ENCODE results near the gene FRRS1L.

FRRS1L gene

DNA sequence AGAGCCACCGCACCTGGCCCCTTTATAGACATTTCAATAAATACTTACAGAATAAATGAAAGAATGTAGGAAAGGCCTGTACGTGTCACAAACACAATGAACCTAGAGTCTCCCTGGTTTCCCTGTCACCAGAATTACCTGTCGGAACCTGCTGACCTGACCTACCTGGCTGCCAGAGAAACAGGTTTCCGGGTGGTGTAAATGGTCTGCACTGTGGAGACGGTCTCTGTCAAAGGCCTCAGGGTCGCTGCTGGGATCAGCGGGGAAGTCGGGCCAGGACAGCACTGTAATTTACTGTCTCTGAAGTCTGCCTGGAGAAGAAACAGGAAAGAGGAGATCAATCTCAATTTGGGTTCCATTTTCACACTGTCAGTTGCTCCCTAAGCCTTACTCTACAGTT, 9.3 kb upstream of the FRRS1L start:
- DNase-seq (ENCODE audit: low read depth in 2 of 2): no peak

DNA sequence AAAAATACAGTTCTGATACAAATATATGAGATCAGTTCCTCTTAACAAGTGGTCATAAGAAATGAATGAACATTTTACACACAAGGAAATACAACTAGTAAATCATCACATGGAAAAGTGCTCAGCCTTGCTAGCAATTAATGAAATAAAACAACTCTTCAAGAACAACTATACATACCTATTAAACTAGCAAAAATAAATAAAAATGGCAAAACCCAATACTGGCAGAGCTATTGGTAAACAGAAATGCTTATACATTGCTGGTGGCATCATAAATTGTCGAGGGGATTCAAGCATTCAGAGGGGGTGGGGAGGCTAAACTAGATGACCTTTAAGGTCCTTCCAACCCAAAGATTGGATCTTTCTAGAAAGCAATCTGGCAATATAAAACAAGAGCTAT, 5.9 kb upstream of the FRRS1L start:
- DNase-seq (ENCODE audit: low read depth in 2 of 2): no peak

- DNase-seq (ENCODE audit: low read depth in 2 of 2): no peak
Observed at GRCh38 chr9:109171926-109172325, 4.9 kb upstream of the FRRS1L start.

GRCh38 chr9:109168170-109168569, 1.1 kb upstream of the FRRS1L start:
- DNase-seq (ENCODE audit: low read depth in 2 of 2): no peak

- no peak for DNase-seq (ENCODE audit: low read depth in 2 of 2)
Observed at GRCh38 chr9:109167716-109168115, 667 bp upstream of the FRRS1L start.

- DNase-seq (ENCODE audit: low read depth in 2 of 2): no peak
Observed at GRCh38 chr9:109166171-109166770, 778 bp downstream of the FRRS1L start.

DNA sequence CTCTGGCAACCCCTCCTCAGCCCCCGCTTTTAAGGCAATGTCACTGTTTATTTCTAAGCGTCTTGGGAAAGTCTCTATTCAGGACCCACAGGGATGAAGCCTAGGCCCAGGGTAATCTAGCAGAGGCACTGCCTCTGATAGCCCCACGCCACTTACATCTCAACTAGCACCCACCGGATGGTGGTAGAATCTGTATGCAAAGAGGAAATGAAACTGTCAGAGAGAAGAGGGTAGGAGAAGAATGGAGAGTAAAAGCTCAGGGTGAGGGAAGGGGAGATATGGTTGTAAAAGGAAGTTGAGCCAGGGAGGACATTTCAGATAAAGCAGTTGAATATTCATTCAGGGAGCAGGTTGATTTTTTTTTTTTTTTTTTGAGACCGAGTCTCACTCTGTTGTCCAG, 3.0 kb downstream of the FRRS1L start:
- no peak for DNase-seq (ENCODE audit: low read depth in 2 of 2)

GRCh38 chr9:109163194-109163593, 3.9 kb downstream of the FRRS1L start:
- no peak for DNase-seq (ENCODE audit: low read depth in 2 of 2)

- DNase-seq (ENCODE audit: low read depth in 2 of 2): no peak
Observed at GRCh38 chr9:109162677-109163076, 4.4 kb downstream of the FRRS1L start.

- DNase-seq (ENCODE audit: low read depth in 2 of 2): no peak
Observed at GRCh38 chr9:109161471-109161870, 5.6 kb downstream of the FRRS1L start.

DNA sequence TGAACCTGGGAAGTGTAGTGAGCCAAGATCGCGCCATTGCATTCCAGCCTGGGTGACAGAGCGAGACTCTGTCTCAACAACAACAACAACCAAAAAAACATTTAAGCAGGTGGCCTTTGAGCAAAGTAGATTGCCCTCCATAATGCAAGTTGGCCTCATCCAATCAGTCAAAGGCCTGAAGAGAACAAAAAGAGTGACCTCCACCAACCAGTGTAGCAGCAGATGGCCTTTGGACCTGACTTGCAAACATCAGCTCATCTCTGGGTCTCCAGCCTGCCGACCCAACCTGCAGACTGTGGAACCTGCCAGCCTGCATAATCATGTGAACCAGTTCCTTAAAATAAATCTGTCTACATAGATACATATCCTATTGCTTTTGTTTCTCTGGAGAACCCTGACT, 7.5 kb downstream of the FRRS1L start:
- DNase-seq (ENCODE audit: low read depth in 2 of 2): no peak

DNA sequence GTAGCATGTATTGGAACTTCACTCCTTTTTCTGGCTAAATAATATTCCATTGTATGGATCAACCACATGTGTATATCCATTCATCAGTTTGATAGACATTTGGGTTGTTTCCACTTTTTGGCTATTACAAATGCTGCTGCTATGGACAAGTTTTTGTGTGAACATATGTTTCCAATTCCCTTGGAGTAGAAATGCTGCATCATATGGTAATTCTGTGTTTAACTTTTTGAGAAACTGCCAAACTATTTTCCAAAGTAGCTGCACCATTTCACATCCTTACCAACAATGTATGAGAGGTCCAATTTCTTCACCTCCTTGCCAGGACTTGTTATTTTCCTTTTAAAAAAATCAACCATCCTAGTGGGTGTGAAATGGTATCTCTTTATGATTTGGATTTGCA, 8.4 kb downstream of the FRRS1L start:
- DNase-seq (ENCODE audit: low read depth in 2 of 2): no peak

DNA sequence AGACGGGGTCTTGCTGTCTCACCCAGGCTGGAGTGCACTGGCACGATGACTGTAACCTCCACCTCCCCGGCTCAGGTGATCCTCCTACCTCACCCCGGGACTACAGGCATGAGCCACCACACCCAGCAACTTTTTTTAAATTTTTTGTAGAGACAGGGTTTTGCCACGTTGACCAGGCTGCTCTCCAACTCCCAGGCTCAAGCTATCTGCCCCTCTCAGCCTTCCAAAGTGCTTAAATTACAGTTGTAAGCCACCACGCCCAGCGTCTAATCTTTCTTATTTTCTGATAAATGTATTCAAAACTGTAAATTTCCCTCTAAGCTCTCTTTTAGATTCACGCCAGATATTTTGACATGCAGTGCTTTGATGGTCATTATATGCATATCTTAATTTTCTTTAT, 10.3 kb downstream of the FRRS1L start:
- no peak for DNase-seq (ENCODE audit: low read depth in 2 of 2)

DNA sequence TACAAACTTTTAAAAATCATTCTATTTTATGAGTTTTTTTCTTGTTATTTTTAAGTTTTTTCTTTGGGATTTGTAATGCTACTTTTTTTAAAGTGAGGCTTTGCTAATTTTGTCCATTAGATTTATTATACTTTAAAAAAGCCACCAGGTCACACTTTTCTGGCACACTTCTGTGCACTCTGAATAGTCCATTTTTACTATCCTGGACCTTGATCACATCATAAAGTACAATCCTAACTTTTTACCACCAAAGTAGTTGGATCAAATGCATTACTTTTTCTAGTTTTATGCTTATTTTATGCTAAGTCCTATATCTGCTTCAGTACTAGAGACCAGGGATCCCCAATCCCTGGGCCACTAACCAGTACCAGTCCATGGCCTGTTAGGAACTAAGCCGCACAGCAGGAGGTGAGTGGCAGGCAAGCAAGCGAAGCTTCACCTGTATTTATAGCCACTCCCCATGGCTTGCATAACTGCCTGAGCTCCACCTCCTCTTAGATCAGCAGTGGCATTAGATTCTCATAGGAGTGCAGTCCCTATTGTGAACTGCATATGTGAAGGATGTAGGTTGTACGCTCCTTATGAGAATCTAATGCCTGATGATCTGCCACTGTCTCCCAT, 16.0 kb downstream of the FRRS1L start:
- no peak for DNase-seq (ENCODE audit: low read depth in 2 of 2)

DNA sequence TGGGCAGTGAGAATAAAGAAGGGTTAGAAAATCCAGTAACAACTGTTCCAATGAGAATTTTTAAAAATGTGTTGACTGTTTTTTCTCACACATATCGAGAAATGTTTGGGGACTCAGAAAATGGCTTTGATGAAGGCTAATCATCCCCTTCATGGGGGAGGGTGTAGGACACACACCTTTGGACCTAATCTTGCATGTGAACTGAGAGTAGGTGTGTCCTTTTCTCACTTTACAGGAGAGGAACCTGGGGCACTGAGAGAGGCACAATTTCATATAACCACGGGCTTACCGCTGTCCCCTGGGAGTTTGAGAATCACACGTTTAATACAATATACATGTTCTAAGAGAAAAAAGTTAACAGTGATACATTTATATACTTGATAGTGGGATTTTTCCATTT, 17.3 kb downstream of the FRRS1L start:
- DNase-seq (ENCODE audit: low read depth in 2 of 2): no peak

- DNase-seq (ENCODE audit: low read depth in 2 of 2): no peak
Observed at GRCh38 chr9:109149089-109149488, 18.0 kb downstream of the FRRS1L start.

DNA sequence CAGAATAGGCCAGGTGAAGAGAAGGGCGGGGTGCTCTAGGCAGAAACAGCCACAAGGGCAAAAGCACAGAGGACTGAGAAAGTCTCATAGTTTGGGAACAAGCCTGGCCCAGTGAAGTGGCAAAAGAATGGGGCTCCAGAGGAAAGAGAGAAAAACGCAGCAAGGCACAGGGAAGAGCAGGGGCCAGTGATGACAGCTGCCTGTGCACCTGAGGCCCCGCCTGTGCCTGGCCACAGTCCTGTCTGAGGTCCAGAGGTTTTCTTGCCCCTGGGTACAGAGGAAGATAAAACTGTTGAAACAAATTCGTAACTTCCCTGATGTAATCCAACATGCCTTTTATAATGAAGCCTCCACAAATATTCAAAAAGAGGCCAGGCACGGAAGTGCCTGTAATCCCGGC, 22.0 kb downstream of the FRRS1L start:
- DNase-seq (ENCODE audit: low read depth in 2 of 2): no peak

DNA sequence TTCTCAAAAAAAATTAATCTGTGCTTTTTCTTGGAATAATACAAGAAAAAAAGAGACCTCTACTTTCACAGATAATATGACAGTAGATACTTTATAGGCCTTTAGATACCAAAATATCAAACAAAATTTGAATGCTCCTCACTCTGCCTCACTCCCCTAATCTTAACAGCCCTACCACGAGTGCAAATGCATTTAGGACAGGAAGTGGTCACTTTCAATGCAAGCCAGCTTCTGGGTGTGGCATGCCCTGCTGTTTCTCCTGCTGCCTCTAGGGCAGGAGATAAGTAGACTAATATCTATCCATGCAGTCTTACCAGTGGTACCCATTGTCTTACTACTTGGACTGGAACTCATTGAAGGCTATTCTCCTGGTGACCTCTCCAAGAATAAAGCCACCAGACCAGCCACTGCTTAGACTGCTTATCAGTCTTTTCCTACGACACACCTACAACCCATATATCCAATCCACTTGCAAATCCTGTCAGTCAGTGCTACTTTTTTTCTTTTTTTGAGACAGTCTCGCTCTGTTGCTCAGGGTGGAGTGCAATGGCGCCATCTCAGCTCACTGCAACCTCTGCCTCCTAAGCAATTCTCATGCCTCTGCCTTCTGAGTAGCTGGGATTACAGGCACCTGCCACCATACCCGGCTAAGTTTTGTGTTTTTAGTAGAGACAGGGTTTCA, 23.0 kb downstream of the FRRS1L start:
- DNase-seq (ENCODE audit: low read depth in 2 of 2): no peak

DNA sequence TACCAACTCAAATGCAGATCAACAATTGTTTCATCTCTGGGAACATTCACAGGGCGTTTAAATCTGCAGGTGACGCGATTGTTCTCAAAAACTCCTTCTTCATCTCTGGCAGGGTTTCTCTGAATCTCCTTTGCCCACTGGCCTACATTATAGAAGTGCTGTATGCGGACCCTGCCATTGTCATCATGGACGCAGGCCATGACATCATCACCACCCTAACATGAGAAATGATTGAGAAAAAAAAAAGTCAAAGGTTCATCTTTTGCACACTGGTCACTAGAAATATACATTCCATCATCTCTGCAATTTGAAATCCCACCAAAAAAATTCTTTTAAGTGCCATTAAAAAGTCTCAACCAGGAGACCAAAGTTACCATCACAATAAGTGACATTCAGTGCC, 25.7 kb downstream of the FRRS1L start:
- DNase-seq (ENCODE audit: low read depth in 2 of 2): no peak

DNA sequence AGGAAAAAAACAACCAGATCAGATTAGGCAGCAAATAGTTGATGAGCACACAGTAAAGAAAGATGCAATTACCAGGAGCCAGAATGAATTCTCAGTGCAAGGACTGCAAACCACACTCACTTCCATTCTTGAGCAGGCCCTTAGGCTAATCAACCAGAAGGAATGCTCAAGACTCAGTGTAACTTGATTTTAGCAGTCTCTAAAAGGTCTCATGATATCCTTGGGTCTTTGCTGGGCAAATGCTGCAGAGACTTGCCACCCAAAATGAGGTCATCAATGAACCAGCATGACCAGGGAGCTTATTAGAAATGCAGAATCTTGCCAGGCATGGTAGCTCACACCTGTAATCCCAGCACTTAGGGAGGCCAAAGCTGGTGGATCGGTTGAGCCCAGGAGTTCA, 27.2 kb downstream of the FRRS1L start:
- no peak for DNase-seq (ENCODE audit: low read depth in 2 of 2)

- DNase-seq (ENCODE audit: low read depth in 2 of 2): no peak
Observed at GRCh38 chr9:109138421-109138820, 28.6 kb downstream of the FRRS1L start.

DNA sequence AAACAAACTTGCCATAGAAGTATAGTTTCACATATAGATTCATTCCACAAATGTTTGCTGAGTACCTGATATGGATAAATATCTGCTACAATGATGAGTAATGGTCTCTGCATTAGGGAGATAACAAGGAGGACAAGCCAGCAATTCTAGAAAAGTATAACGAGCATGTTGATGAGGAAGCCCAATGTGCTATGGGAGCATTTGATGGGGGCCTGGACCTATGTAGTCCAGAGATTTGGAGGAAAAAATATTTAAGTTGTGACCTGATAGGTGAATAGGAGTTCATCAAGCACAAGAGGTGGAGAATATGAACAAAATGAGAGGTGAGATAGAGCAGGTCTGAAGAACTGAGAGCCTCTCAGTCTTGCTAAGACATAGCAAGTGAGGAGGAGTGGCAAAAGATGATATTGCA, 32.9 kb downstream of the FRRS1L start:
- no peak for DNase-seq (ENCODE audit: low read depth in 2 of 2)

DNA sequence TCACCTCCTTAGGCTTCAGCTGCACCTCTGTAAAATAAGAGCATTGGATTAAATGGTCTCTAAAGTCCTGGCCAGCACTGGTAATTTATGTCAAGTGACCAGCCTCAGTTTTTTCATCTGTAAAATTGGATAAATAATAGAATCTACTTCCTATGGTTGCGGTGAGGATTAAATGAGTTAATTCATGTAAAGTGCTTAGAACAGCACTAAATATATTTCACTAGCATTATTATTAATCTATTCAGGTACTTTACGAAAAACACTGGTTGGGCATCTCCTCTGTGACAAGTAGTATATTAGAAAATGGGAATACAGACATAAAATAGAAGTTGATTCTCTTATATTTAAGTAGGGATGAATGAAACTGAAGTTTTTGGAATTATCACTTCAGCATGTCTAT, 33.5 kb downstream of the FRRS1L start:
- DNase-seq (ENCODE audit: low read depth in 2 of 2): no peak

Measured in stimulated activated CD4-positive, alpha-beta T cell treated with anti-CD3 and anti-CD28 coated beads, Interleukin-15, amount 100 ng/mL, for 48 hours (primary cell).